ENCODE measurements around the gene ZNF805.
"Not testable (repeated sequence)": the region's sequence is repeated elsewhere in the genome, so short reads cannot be mapped to it uniquely, and the experiment has no call there.

ZNF805 gene

GRCh38 chr19:57240311-57241090, at the start of gene ZNF805:
Gene ZNF805 (plus strand): TSS chr19:57240632. CDS start chr19:57240892, 260 bp downstream.
- peak; percentile 95 for DNase-seq

GRCh38 chr19:57191141-57192076, 49.0 kb upstream of the ZNF805 start, which contains the start of gene ZNF264:
Gene ZNF264 (plus strand): TSS chr19:57191500. CDS start chr19:57191914, 414 bp downstream.
- peak; percentile 92 for DNase-seq

GRCh38 chr19:57192077-57192420, 48.4 kb upstream of the ZNF805 start:
- no peak for DNase-seq

GRCh38 chr19:57192993-57193392, 47.4 kb upstream of the ZNF805 start:
- DNase-seq = no peak

- DNase-seq = not testable (repeated sequence)
Observed at GRCh38 chr19:57197874-57198273, 42.6 kb upstream of the ZNF805 start.

- DNase-seq = no peak
Observed at GRCh38 chr19:57202160-57202559, 38.3 kb upstream of the ZNF805 start.

GRCh38 chr19:57210381-57210780, 30.1 kb upstream of the ZNF805 start:
- no peak for DNase-seq

GRCh38 chr19:57212109-57212508, 28.3 kb upstream of the ZNF805 start:
- DNase-seq = no peak

GRCh38 chr19:57227502-57227901, 12.9 kb upstream of the ZNF805 start:
- no peak for DNase-seq

- DNase-seq = no peak
Observed at GRCh38 chr19:57231686-57232085, 8.7 kb upstream of the ZNF805 start.

- DNase-seq = peak; percentile 6
Observed at GRCh38 chr19:57233207-57233606, 7.2 kb upstream of the ZNF805 start.

- DNase-seq = no peak
Observed at GRCh38 chr19:57239982-57240310, 486 bp upstream of the ZNF805 start.

- no peak for DNase-seq
Observed at GRCh38 chr19:57241176-57241575, 744 bp downstream of the ZNF805 start.

GRCh38 chr19:57242821-57243220, 2.4 kb downstream of the ZNF805 start:
- no peak for DNase-seq

GRCh38 chr19:57244513-57244912, 4.1 kb downstream of the ZNF805 start:
- DNase-seq = no peak

GRCh38 chr19:57245066-57245465, 4.6 kb downstream of the ZNF805 start:
- no peak for DNase-seq

GRCh38 chr19:57245959-57246358, 5.5 kb downstream of the ZNF805 start:
- DNase-seq = no peak

GRCh38 chr19:57248646-57249045, 8.2 kb downstream of the ZNF805 start:
- DNase-seq = peak; percentile 10

- no peak for DNase-seq
Observed at GRCh38 chr19:57249329-57249728, 8.9 kb downstream of the ZNF805 start.

GRCh38 chr19:57253767-57254166, 13.3 kb downstream of the ZNF805 start:
- not testable (repeated sequence) for DNase-seq

GRCh38 chr19:57262044-57262443, 21.6 kb downstream of the ZNF805 start:
- DNase-seq = no peak

GRCh38 chr19:57263244-57263741, 22.9 kb downstream of the ZNF805 start:
- no peak for DNase-seq

GRCh38 chr19:57267291-57267690, 26.9 kb downstream of the ZNF805 start:
- no peak for DNase-seq

All from activated CD8-positive, alpha-beta memory T cell treated with anti-CD3 and anti-CD28 coated beads, Interleukin-2, amount 50 U/mL, for 48 hours (primary cell).